ENCODE results near the gene MAPK12. TPM values are rescaled to one million over a fixed set of nuclear protein-coding genes. Genes with fewer than 3 reads are reported as not detected.

The MAPK12 gene
- total RNA-seq, 2 donors from 2014 or later, result 3.9 to 4.6 TPM

GRCh38 chr22:50257451-50258360 is 3.8 kb downstream of the MAPK12 start:
- Histone ChIP-seq H3K36me3 (replicated peaks in 1 of 2; ENCODE audit: insufficient read depth in 1 of 2, low read depth in 2 of 2) (no peaks in the 10 kb centered on the region), H3K27me3 (peaks cover 0 to 4% of the 10 kb centered on the region in 2 donors), H3K27ac (no peak overlapping the region), H3K9me3 (no peaks in the 10 kb centered on the region), H3K4me3 (no peak overlapping the region), H3K4me1 (peaks cover 16% of the 10 kb centered on the region)
- WGBS, 2 donors, result 39 to 47% methylated on average over 9 to 25 of the region's 31 CpGs
- peak in 2 of 4 donors; percentile 59 to 70 for DNase-seq
- ATAC-seq, result no peak
- intact Hi-C loops (cut with DNase I), result no loop called here
- no peak for TF ChIP-seq POLR2A (IDR thresholded peaks at IDR 0.05)

GRCh38 chr22:50257041-50257440 is 4.4 kb downstream of the MAPK12 start:
- intact Hi-C loops (cut with DNase I), result no loop called here
- H3K27me3 ChIP-seq, result peaks cover 0 to 1% of the 10 kb centered on the region in 2 donors
- H3K27ac ChIP-seq, result no peak overlapping the region
- no peak for TF ChIP-seq POLR2A (IDR thresholded peaks at IDR 0.05)
- TF ChIP-seq CTCF (IDR thresholded peaks at IDR 0.05), result no peak
- no peak overlapping the region for H3K4me3 ChIP-seq
- no peaks in the 10 kb centered on the region for H3K9me3 ChIP-seq
- ATAC-seq, result no peak
- no peaks in the 10 kb centered on the region for H3K36me3 ChIP-seq (replicated peaks in 1 of 2; ENCODE audit: insufficient read depth in 1 of 2, low read depth in 2 of 2)
- DNase-seq, result no peak
- WGBS, 2 donors, result 77 to 80% methylated on average over 2 to 16 of the region's 16 CpGs
- peaks cover 17% of the 10 kb centered on the region for H3K4me1 ChIP-seq

GRCh38 chr22:50256258-50256862 is 5.1 kb downstream of the MAPK12 start:
- WGBS, 2 donors, result 50 to 60% methylated on average over 5 to 12 of the region's 12 CpGs
- Histone ChIP-seq H3K36me3 (replicated peaks in 1 of 2; ENCODE audit: insufficient read depth in 1 of 2, low read depth in 2 of 2) (no peaks in the 10 kb centered on the region), H3K4me3 (no peak overlapping the region), H3K4me1 (peaks cover 24% of the 10 kb centered on the region), H3K27me3 (no peaks in the 10 kb centered on the region), H3K27ac (no peak overlapping the region), H3K9me3 (no peaks in the 10 kb centered on the region)
- ATAC-seq (no peak), DNase-seq (no peak)
- intact Hi-C loops (cut with DNase I), result no loop called here
- TF ChIP-seq POLR2A (IDR thresholded peaks at IDR 0.05) (no peak), CTCF (IDR thresholded peaks at IDR 0.05) (no peak)

GRCh38 chr22:50255607-50256006 is 5.9 kb downstream of the MAPK12 start:
- TF ChIP-seq CTCF (IDR thresholded peaks at IDR 0.05) (no peak), POLR2A (IDR thresholded peaks at IDR 0.05) (no peak)
- intact Hi-C loops (cut with DNase I), result no loop called here
- H3K4me1 ChIP-seq, result peaks cover 26% of the 10 kb centered on the region

GRCh38 chr22:50255099-50255498 is 6.4 kb downstream of the MAPK12 start:
- Histone ChIP-seq H3K27me3 (no peaks in the 10 kb centered on the region), H3K36me3 (replicated peaks in 1 of 2; ENCODE audit: insufficient read depth in 1 of 2, low read depth in 2 of 2) (no peaks in the 10 kb centered on the region), H3K9me3 (no peaks in the 10 kb centered on the region), H3K27ac (no peak overlapping the region), H3K4me3 (no peak overlapping the region), H3K4me1 (peaks cover 29% of the 10 kb centered on the region)
- no peak for TF ChIP-seq CTCF (IDR thresholded peaks at IDR 0.05)
- no peak for TF ChIP-seq POLR2A (IDR thresholded peaks at IDR 0.05)
- WGBS, 2 donors, result 85 to 88% methylated on average over 8 to 19 of the region's 19 CpGs
- ATAC-seq (no peak), DNase-seq (no peak)
- intact Hi-C loops (cut with DNase I), result no loop called here

More at GRCh38 chr22:50255607-50256006, 5.9 kb downstream of the MAPK12 start:
- DNase-seq (no peak), ATAC-seq (no peak)
- no peaks in the 10 kb centered on the region for H3K36me3 ChIP-seq (replicated peaks in 1 of 2; ENCODE audit: insufficient read depth in 1 of 2, low read depth in 2 of 2)
- WGBS, 2 donors, result 93% methylated on average over 14 of the region's 17 CpGs; no CpG with 5 or more reads in 1 of the 2 donors
- no peak overlapping the region for H3K4me3 ChIP-seq
- no peaks in the 10 kb centered on the region for H3K27me3 ChIP-seq
- H3K9me3 ChIP-seq, result no peaks in the 10 kb centered on the region
- no peak overlapping the region for H3K27ac ChIP-seq
